Stimulated activated CD8-positive, alpha-beta memory T cell treated with anti-CD3 and anti-CD28 coated beads, Interleukin-7, amount 100 ng/mL, for 24 hours (primary cell): ENCODE data around the gene WHRN.

Experiments
- DNase-seq: peaks from one replicate; pipeline ENCODE4 v3.0.0-alpha.2; 2020; ENCODE audit warnings: low read depth

WHRN gene

DNA sequence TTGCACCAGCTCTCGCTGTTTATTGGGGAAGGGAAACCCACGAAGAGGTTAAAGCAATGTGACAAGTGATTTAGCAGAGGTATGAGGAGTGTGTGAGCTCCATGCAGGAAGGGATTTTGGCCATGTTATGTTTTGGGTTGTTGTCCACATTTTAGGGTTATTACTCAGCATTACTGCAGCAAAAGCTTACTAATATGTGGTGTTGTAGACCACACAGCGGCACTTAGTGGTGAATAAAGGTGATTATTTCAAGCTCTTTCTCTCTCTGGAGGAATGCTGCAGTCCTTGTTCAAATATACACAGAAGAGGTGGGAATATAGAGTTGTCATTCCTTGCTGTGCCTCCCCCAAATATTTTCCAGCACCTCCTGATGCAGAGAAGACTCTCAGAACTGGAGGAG lies 87.8 kb downstream of the WHRN start:
- DNase-seq: no peak

DNA sequence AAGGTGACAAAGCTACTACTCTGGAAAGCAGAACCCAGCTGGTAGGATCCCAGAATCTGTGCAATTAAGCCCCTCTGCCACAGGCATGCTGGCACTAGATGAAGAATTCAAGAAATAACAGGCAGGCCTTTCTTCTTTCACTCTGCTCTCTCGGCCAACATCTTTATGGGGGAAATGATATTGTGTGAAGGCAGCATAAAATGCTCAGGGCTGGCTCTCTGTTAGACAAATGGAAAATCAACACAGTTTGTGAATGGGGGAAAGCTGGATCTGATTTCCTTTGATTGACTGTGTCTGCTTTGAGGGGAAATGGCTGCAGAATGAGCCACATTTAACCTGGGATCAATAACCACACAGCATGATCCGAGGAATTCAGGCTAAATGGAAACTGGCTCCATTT lies 88.4 kb downstream of the WHRN start:
- DNase-seq: no peak

DNA sequence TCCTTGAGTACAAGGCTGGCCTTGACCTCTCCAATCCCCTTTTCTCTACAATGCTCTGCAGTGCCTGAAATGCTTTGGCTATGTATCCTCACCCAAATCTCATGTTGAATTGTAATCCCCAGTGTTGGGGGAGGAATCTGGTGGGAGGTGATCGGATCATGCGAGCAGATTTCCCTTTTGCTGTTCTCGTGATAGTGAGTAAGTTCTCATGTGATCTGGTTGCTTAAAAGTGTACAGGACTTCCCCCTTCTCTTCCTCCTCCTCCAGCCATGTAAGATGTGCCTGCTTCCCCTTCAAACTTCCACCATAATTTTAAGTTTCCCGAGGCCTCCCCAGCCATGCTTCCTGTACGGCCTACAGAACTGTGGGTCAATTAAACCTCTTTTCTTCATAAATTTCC lies 89.0 kb downstream of the WHRN start:
- DNase-seq: no peak

DNA sequence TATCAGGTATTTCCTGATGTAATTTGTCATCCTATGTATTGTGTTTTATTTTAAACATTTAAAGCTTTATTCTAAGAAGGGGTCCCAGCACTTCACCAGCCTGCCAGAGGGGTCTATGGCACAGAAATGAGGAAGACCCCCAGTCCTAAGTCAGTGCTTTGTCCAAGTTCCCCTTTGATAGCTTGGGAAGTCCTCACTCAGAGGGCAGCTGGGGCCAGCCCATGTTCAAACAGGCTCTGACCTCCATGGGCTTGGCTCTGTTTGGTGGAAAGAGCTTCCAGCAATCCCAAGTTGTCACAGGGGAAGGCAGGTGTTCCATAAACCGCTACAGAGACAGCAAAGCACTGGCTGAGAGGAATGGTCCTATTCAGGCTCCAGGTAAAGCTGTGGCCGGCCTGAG lies 90.9 kb downstream of the WHRN start:
- no peak for DNase-seq

DNA sequence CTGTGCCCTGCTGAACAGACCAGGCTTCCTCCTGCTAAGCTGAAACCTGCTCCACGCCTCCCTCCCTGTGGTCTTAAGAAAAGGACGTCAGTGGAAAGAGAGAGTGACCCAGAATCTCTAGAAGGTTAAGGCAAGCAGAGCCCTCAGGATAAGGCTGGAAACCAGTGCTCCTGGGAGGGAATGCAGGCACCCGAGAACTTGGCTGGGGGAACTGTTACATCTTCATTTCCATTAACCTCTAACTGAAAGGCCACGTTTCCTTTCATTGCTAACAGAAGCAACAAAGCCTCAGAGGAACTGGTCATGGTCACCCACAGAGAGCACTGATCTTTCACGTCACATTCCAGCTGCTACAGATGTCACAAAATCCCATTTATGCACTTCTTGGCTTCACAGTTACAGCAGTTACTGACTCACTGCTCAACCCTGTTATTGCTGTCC lies 91.4 kb downstream of the WHRN start:
- no peak for DNase-seq

DNA sequence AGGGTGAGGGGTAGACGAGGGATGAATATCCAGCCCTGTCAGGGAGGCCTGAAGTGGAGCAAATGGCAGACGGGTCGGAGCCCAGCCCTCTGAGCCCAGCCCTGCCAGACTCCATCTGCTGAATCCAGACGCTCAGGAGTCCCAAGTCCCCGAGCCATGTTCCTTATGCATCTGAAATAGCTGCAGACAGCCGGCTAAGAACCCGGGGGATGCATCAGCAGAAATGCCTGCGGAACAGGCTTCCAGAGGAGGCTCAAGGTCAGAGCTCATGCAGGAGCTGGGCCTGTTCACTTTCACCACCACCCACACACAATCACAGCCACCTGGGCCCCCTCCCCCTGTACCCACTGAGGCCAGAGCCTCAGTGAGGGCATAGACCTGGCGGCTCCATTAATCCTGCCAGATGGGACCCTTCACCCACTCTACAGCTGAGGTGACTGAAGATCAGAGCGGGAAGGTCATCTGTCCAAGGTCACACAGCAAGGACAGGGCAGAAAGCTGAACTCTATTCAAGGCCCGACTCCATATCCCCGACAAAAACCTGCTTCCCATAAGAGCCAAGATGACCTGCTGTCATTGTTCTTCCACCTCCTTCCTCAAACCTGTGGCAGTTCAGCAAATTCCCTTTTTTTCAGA lies 93.1 kb downstream of the WHRN start:
- no peak for DNase-seq

DNA sequence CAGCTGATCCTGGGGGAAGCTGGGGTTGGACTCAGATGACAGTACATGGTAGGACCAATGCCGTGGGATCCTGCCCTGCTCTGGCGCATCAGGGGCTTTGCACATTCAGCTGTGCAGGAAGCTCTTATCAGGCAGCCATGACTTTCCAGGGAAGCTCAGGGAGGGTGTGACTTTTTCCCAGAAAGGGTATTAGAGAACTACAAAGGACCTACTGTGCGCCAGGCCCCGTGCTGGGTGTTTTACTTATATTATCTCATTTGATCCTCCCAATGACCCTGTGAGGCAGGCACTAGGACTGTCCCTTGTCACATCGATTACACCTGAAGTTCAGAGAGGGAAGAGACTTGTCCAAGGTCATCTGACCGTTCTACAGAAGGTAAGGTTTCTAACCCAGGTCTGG lies 93.8 kb downstream of the WHRN start:
- no peak for DNase-seq

DNA sequence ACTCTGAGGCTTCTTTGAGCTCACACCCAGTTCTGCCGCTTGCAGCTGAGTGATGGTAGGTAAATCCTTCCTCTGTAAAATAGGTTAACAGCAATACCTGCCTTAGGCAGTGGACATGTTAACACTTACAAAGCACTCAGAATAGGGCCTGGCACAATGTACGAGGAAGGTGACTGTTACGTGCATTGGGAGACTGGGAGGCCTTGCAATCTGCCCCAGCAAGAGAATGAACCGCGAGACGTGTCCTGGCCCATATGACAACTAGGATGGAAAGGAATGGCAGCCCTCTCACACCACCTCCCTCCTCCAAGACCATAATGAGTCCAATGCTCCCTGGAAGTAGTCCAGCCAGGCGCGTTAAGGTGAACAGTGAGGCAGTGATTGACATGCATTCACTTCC lies 94.4 kb downstream of the WHRN start:
- DNase-seq: no peak

DNA sequence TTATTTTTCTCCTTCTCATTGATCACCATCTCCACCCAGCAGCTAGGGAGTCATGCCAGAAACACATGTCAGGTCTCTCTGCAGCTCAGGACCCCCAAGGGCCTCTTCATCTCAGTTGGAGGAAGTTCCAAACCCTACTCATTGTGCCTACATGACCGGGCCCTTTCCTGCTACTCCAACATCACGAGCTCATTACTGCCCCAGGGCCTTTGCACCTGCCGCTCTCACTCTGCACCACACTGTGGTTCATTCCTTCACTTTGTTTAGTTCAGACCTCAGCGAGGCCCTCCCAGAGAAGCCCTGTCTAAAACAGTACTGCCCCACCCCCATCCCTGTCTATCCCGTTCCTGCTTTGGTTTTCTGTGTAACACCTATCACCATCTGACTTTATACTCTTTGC lies 95.4 kb downstream of the WHRN start:
- DNase-seq: no peak

DNA sequence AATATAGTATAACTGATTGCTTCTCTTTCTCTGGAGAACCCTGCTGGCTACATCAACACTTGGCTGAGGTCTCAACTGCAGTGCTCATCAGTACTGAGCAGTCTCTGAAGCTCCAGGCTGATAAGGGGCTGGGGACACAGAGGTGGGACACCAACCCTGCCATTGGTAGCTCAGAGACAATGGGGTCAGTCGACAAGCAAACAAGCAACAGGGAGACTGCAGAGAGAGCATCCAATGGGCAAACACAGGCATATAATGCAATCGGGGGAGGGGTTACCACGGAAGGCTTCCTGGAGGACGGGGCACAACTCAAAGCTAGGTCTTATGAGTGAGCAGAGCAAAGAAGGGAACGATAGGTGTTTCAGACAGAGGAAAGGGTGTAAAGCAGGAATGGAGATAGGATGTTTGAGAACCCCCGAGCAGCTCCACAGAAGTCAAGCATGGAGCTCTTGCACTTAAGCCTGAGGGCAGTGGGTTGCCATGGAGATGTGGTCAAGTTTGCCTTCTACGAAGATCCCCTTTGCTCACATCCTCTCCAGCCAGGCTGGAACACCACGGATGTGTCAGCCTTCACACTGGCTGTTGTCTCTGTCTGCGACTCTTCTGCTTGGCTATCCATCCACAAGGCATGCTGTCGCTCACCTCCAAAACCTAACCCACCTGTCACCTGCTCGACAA lies 96.0 kb downstream of the WHRN start:
- DNase-seq: no peak

DNA sequence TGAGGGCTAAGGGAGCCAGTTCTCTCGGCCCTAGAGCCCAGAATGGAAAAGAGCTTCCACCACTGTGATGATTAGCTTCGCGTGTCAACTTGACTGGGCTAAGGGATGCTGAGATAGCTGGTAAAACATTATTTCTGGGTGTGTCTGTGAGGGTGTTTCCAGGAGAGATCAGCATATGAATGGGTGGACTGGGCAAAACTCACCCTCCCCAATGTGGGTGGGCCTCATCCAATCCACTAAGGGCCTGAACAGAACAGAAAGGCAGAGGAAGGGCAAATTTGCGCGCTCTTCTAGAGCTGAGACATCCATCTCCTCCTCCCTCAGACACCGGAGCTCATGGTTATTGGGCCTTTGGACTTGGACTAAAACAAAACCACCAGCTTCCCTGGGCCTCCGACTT lies 96.6 kb downstream of the WHRN start:
- no peak for DNase-seq

DNA sequence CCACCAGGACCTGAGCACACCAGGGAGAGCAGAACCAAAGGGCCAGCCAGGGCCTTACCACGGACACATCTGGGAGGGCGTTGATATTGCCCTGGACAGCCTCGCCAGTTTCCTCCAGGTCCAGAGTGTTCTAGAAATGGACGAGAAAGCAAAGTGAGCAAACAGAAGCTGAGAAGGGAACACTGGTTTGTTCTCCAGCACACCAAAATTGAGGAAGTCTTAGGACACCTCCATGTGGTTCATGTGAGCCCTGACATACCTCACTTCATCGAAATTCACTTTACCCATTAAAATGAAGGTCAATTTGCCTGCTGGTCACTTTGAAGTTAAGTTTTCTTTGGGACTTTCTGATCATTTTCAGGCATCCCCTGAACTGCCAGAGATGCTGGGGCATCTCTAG lies 97.4 kb downstream of the WHRN start:
- DNase-seq: no peak

DNA sequence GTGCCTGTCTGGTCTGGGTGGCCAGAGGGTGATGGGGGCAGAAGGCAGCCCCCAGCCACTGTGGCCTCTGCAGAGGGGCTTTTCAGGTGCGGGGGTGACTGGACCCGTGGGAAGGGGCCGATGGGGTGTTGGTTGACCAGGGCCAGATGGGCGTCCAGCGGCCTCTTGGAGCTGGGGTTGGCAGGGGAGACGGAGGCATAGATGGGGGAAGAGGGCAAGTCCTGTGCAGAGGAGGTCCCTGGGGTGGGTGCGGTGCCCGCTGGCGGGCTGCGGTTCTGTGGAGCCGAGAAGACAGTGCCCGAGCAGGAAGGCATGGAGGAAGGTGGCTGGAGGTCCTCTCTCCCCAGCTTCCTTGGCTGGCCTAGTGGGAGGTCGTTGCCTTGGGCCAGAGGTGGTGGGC lies 98.8 kb downstream of the WHRN start:
- DNase-seq: no peak

DNA sequence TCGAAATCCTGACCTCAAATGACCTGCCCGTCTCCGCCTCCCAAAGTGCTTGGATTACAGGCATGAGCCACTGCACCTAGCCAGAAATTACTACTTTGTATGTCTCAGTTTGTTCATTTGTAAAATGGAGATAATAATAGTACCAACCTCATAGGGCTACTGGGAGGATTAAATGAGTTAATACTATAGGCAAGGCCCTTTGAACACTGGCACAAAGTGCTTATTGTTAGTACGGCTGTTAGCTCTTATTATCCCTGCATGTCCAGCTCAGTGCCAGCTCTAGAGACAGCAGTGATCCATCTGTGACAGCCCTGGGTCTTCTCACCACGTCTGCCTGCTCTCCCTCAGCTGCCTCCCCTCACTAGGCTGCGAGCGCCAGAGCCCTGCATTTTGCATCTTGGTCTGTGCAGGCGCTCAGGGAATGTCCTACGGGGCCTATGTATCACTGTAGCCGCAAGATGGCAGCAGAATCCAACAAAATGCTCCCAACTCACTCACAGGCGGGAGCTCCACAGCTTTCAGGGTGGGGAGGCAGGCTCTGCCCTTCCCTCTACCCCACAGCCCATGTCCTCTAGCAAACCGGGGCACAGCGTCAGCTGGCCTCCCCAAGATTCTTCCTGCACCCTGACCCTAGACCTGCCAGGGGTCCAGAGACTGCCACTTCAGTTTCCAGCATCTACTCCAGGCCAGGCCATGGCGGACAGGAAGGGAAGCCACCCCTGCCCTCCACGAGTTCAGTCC lies 99.8 kb downstream of the WHRN start:
- DNase-seq: peak; percentile 56

DNA sequence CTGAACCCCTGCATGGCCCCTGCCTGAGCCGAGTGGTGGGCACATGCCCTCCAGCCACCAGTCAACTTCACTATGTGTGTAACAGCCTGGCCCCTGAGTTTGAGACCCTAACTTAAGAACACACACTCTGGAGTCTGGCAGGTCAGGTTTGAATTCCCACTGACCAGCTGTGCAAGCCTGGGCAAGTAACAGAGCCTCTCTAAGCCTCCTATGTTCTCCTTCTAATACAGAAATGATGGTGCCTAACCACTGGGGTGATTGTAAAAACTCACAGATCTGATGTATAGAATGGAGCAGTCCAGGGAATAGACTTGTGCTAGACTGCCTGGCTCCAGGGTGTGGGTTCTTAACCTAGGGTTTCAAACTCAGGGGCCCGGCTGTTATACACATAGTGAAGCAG lies 100.7 kb downstream of the WHRN start:
- no peak for DNase-seq

DNA sequence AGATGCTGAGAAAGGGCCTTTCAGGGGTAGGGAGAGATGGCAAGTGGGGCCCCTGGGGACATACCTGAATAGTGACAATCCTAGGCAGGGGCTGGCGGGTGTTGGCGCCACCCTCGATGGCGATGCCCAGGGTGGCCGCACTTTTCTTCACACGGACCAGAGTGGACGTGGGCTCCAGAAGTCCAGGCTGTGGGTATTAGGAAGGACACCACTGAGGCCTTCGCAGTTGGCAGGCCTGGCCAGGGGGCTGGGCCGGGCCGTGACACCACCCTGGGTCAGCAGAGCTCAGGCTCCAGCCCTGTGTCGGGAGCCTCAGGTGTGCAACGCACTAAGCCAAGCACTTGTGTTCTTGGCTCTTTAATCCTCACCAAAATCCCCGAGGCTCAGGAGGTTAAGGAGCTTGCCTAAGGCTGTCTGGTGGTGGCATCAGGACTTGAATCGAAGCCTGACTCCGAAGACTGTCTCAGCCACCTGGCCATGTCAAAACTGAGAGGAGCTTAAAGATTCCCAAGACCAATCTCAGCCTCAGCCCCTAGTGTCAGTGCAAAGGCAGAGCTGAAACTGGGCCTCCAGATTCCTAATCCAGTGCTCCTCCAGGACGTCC lies 102.0 kb downstream of the WHRN start:
- no peak for DNase-seq

DNA sequence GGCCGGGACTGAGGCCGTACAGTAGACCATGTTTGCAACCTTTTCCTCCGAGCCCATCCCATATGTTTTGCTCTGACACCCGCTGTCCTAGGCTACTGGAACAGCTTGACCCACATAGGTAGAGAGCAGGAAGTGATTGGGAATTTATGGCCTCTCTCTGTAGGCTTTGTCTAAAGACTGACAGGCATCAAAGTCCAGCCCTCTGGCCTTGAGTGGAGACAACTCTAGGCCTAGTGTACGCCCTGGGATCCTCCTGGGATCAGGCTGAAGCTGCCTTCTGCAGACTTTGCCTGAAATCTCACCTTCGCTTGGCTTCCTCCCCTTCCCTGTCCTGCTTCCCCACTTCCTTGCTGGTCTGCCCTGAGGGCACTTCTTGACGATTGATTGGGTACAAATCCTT lies 103.9 kb downstream of the WHRN start:
- no peak for DNase-seq

DNA sequence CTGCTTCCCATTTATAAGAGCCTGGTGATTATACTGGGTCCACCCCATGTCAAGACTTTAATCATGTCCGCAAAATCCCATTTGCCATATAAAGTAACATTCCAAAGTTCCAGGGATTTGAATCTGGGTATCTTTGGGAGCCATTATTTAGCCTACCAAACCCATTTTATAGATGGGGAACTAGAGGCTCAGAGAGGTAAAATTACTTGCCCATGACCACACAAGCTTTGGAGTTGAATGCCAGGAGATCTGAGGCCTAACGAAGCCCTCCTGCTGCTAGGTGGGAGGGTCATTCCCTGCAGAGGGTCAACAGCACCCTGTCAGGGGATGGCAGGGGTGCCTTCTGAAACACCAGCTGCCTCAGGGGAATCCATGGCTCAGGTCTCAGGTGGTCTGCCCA lies 104.5 kb downstream of the WHRN start:
- no peak for DNase-seq

DNA sequence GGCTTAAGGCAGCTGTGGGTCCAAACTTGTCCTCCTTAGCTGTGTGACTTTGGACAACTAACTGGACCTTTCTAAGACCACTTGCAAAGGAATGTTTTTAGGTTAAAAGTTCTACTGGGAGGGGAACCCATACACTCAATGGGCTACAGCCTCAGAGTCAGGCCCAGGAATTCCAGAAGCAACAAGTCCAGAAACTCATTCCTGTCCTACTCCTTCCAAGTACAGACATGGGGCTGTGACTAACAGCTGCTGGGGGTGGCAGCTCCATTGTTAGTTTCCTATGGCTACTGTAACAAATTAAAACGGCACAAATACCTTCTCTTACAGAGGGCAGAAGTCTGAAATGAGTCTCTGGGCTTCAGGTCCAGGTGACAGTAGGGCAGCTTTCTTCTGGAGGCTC lies 105.1 kb downstream of the WHRN start:
- DNase-seq: no peak

DNA sequence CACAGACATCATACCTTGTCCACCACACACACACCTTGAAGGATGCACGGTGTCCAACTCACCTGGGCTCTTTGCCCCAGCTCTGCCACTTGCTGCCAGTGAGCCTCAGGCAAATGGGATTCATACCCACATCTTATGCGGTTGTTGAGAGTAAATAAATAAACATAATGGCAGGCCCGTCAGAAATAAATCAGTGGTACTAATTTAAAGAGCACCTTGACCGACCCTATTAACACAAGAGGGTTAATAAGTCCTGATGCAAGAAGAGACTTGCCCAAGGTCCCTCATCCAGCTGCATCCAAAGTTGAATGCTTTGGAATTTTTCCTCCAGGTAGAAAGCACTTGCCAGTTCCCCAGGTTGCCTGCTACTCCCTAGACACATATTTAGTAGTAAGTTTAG lies 105.9 kb downstream of the WHRN start:
- DNase-seq: no peak

DNA sequence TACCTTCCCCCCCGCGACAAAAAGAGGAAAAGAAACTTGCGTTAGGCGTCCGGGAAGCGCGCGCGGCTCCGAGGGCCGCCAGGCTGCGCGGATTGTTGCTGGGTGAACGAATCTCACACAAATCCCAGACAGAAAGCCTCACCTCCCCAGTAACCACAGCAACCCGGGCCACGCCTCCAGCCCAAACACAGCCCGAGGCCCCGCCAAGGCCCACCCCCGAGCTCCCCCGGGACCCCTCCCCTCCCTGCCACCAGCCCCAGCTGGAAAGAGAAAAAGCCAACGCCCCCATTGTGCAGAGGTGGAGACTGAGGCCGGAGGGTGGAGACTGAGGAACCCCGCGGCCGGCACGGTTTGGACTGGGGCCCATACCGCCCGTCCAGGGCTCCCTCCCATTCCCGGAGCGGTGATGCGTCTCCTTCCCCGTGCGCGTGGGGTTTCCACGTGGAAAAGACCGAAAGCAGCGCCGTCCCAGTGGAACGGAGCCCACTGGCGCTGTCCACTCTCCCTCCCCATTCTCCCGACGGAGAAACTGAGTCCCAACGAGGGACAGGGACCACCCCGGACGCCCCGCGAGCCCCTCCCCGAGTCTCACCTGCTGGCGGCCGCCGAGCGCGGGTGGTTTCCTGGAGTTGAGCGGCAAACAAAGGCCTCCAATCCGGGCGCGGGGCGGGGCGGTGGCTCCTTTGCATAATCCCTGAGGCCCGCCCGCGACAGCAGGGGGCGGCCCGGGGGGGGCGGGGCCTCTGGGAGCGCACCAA lies 107.2 kb downstream of the WHRN start:
- DNase-seq: peak; percentile 94

DNA sequence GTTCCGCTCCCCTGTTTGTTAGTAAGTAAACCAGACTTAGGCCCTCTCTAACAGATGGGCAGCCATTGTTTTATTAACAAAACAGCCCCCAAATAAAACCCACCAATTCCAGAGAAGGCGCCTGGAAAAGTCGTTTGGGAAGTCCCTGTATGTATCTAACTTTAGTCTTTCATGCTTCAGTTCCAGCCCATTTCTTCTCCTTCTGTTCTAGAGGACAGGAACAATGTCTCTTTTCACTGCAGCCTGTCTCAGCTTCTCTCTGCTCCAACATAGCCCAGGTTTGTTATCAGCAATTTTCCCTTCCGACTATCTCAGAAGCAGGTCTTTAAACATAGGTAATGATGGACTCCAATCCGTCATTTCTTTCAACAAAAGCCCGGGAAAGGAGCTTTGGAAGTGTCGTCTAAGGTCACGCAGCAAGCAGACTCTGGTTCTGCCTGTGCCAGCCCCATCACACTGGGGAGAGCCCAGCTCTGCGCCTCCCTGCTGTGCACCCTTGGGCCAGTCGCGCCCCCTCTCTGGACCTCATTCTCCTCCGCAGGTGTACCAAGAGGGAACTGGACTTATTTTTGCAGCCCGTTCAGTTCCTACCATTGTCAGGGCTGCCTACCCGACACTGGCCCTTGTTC lies 107.9 kb downstream of the WHRN start:
- DNase-seq: no peak
